Measurements from ENCODE around the gene SLC1A7. TPM values are rescaled to one million over a fixed set of nuclear protein-coding genes. Genes with fewer than 3 reads are reported as not detected.

SLC1A7 gene
- total and polyA plus RNA-seq, 2 donors (not counting 1 experiment from before 2014, with no cell fraction given) = 0.10 TPM; not detected in 1

DNA sequence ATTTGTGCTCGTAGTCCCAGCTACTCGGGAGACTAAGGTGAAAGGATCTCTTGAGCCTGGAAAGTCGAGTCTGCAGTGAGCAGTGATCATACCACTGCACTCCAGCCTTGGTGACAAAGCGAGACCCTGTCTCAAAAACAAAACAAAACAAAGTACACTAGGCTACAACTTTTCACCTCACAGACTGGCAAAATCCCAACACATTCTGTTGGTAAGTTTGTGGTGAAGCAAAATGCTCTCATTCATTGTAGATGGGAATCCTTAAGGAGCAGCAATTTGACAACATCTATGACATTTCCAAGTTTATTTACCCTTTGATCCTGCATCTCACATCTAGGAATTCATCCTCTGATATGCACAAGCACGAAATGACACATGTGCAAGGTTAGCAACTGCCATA, 20.2 kb upstream of the SLC1A7 start:
- Histone ChIP-seq H3K79me2 (ENCODE audit: control insufficient read depth, insufficient read depth, low read length) (no peaks in the 10 kb centered on the region), H3K4me3 (ENCODE audit: control extremely low read depth in 1 of 5, extremely low read depth in 1 of 5, insufficient read depth in 1 of 5, low read depth in 2 of 5, low read length in 4 of 5) (no peak overlapping the region), H3K4me1 (ENCODE audit: control insufficient read depth in 2 of 2, insufficient read depth in 2 of 2, low read length in 2 of 2) (no peaks in the 10 kb centered on the region), H4K20me1 (ENCODE audit: control insufficient read depth, insufficient read depth, low read length, poor library complexity, severe bottlenecking) (no peaks in the 10 kb centered on the region), H3K36me3 (replicated peaks in 1 of 2; ENCODE audit: control extremely low read depth in 1 of 2, control insufficient read depth in 1 of 2, extremely low read depth in 1 of 2, insufficient read depth in 2 of 2, low read length in 1 of 2) (no peaks in the 10 kb centered on the region), H3K27ac (ENCODE audit: low read length in 2 of 2) (no peak overlapping the region), H3K27me3 (replicated peaks in 1 of 4; ENCODE audit: control extremely low read depth in 1 of 4, control insufficient read depth in 3 of 4, insufficient read depth in 4 of 4, low read length in 3 of 4) (peaks cover 0 to 4% (median 1%) of the 10 kb centered on the region in 4 experiments), H2AFZ (ENCODE audit: insufficient read depth, low read depth, low read length, poor library complexity, severe bottlenecking) (no peak overlapping the region), H3K9ac (ENCODE audit: low read length) (no peak overlapping the region), H3K9me3 (ENCODE audit: control extremely low read depth in 1 of 3, control insufficient read depth in 2 of 3, insufficient read depth in 1 of 3, low read length in 2 of 3) (no peaks in the 10 kb centered on the region), H3K4me2 (replicated peaks; ENCODE audit: low read depth, low read length, poor library complexity, severe bottlenecking) (no peak overlapping the region)
- ATAC-seq (ENCODE audit: low read depth) (no peak), DNase-seq (no peak)
- no peaks in the 10 kb centered on the region for H3K4me1 Mint-ChIP-seq
- CTCF ChIA-PET = no interaction called here
- WGBS (ENCODE audit: insufficient coverage) = 85% methylated on average over 3 of the region's 5 CpGs
- TF ChIP-seq, protein P1, sequence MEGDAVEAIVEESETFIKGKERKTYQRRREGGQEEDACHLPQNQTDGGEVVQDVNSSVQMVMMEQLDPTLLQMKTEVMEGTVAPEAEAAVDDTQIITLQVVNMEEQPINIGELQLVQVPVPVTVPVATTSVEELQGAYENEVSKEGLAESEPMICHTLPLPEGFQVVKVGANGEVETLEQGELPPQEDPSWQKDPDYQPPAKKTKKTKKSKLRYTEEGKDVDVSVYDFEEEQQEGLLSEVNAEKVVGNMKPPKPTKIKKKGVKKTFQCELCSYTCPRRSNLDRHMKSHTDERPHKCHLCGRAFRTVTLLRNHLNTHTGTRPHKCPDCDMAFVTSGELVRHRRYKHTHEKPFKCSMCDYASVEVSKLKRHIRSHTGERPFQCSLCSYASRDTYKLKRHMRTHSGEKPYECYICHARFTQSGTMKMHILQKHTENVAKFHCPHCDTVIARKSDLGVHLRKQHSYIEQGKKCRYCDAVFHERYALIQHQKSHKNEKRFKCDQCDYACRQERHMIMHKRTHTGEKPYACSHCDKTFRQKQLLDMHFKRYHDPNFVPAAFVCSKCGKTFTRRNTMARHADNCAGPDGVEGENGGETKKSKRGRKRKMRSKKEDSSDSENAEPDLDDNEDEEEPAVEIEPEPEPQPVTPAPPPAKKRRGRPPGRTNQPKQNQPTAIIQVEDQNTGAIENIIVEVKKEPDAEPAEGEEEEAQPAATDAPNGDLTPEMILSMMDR (IDR thresholded peaks at IDR 0.05) = no peak
- no peak for TF ChIP-seq EZH2 (IDR thresholded peaks at IDR 0.05; ENCODE audit: borderline replicate concordance, insufficient read depth, low read depth, low read length, poor library complexity, severe bottlenecking)
- H3K27me3 Mint-ChIP-seq = peaks cover 36% of the 10 kb centered on the region
- POLR2A ChIA-PET = no interaction called here
- no peak overlapping the region for H3K4me3 Mint-ChIP-seq
- intact Hi-C loops (cut with micrococcal nuclease) = no loop called here
- H3K27ac Mint-ChIP-seq = no peak overlapping the region
- no peaks in the 10 kb centered on the region for H3K9me3 Mint-ChIP-seq (ENCODE audit: insufficient read depth)

DNA sequence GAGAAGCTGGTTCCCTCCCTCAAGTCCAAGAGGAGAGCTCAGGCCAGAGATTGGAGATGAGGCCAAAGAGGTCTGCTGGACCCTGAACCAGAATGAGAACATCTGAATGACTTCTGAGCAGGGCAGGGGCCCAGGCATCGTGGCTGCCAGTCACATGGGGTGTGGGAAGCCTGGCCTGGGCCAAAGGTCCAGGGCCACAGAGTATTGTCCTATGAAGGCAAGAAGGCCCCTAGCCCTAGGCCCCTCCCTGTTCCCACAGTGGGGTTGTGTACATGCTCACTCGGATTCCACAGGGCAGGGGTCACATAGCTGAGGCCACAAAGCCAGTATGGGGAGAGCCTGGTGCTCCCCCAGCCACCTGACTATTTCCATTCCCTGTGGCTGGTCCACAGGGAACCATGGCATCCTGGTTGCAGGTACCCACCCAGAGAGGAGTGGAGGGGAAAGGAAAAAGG, 18.5 kb upstream of the SLC1A7 start:
- Histone ChIP-seq H2AFZ (ENCODE audit: insufficient read depth, low read depth, low read length, poor library complexity, severe bottlenecking) (no peak overlapping the region), H3K4me2 (replicated peaks; ENCODE audit: low read depth, low read length, poor library complexity, severe bottlenecking) (no peak overlapping the region), H3K27me3 (replicated peaks in 1 of 4; ENCODE audit: control extremely low read depth in 1 of 4, control insufficient read depth in 3 of 4, insufficient read depth in 4 of 4, low read length in 3 of 4) (peaks cover 0 to 4% (median 1%) of the 10 kb centered on the region in 4 experiments), H3K27ac (ENCODE audit: low read length in 2 of 2) (no peak overlapping the region), H3K4me3 (ENCODE audit: control extremely low read depth in 1 of 5, extremely low read depth in 1 of 5, insufficient read depth in 1 of 5, low read depth in 2 of 5, low read length in 4 of 5) (no peak overlapping the region), H4K20me1 (ENCODE audit: control insufficient read depth, insufficient read depth, low read length, poor library complexity, severe bottlenecking) (no peaks in the 10 kb centered on the region), H3K9me3 (ENCODE audit: control extremely low read depth in 1 of 3, control insufficient read depth in 2 of 3, insufficient read depth in 1 of 3, low read length in 2 of 3) (no peaks in the 10 kb centered on the region), H3K79me2 (ENCODE audit: control insufficient read depth, insufficient read depth, low read length) (no peaks in the 10 kb centered on the region), H3K36me3 (replicated peaks in 1 of 2; ENCODE audit: control extremely low read depth in 1 of 2, control insufficient read depth in 1 of 2, extremely low read depth in 1 of 2, insufficient read depth in 2 of 2, low read length in 1 of 2) (no peaks in the 10 kb centered on the region), H3K9ac (ENCODE audit: low read length) (no peak overlapping the region), H3K4me1 (ENCODE audit: control insufficient read depth in 2 of 2, insufficient read depth in 2 of 2, low read length in 2 of 2) (no peaks in the 10 kb centered on the region)
- POLR2A ChIA-PET = no interaction called here
- WGBS (ENCODE audit: insufficient coverage) = 78% methylated on average over 1 of the region's 2 CpGs
- Mint-ChIP-seq H3K4me1 (no peaks in the 10 kb centered on the region), H3K9me3 (ENCODE audit: insufficient read depth) (no peaks in the 10 kb centered on the region), H3K27me3 (peaks cover 33% of the 10 kb centered on the region), H3K27ac (no peak overlapping the region), H3K4me3 (no peak overlapping the region)
- TF ChIP-seq EZH2 (IDR thresholded peaks at IDR 0.05; ENCODE audit: borderline replicate concordance, insufficient read depth, low read depth, low read length, poor library complexity, severe bottlenecking) = no peak
- TF ChIP-seq, protein P1 (IDR thresholded peaks at IDR 0.05) = no peak
- DNase-seq (no peak), ATAC-seq (ENCODE audit: low read depth) (no peak)
- intact Hi-C loops (cut with micrococcal nuclease) = no loop called here
- CTCF ChIA-PET = interaction anchor here (1.7 kb wide), 1 partner anchor 20 kb away, joined by 4 read pairs; no protein-coding TSS in a partner anchor
